ENCODE data around the gene BPTF. TPM values are rescaled to one million over a fixed set of nuclear protein-coding genes. Genes with fewer than 3 reads are reported as not detected.

The BPTF gene
- polyA plus RNA-seq, 1 of the 3 experiments (the other 2 are of a cell fraction) = 61.4 TPM

DNA sequence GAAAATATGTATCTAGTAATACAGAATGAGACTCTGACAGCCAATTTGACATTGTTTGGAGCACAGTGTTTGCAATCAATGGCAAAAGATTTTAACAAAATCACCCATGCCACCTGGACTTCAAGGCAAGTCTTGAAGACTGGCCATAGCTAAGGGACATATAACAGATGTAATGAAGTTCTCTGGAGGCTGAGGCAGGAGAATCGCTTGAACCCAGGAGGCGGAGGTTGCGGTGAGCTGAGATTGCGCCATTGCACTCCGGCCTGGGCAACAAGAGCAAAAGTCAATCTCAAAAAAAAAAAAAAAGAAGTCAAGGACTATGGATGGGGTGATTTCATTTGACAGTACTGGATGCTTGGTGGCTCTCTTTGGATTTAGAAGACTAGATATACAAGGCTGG lies 5.6 kb upstream of the BPTF start (continued):
- TF ChIP-seq, protein P1, sequence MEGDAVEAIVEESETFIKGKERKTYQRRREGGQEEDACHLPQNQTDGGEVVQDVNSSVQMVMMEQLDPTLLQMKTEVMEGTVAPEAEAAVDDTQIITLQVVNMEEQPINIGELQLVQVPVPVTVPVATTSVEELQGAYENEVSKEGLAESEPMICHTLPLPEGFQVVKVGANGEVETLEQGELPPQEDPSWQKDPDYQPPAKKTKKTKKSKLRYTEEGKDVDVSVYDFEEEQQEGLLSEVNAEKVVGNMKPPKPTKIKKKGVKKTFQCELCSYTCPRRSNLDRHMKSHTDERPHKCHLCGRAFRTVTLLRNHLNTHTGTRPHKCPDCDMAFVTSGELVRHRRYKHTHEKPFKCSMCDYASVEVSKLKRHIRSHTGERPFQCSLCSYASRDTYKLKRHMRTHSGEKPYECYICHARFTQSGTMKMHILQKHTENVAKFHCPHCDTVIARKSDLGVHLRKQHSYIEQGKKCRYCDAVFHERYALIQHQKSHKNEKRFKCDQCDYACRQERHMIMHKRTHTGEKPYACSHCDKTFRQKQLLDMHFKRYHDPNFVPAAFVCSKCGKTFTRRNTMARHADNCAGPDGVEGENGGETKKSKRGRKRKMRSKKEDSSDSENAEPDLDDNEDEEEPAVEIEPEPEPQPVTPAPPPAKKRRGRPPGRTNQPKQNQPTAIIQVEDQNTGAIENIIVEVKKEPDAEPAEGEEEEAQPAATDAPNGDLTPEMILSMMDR (IDR thresholded peaks at IDR 0.05) = no peak
- no peak for TF ChIP-seq TEAD4 (IDR thresholded peaks at IDR 0.05; ENCODE audit: borderline replicate concordance, insufficient read depth)

GRCh38 chr17:67821871-67822367 lies 3.4 kb upstream of the BPTF start:
- DNase-seq = no peak

More at GRCh38 chr17:67821871-67822367, 3.4 kb upstream of the BPTF start:
- Histone ChIP-seq H3K4me3 (ENCODE audit: low read depth in 2 of 2, low read length in 1 of 2) (no peak overlapping the region), H3K9me3 (no peaks in the 10 kb centered on the region), H2AFZ (ENCODE audit: low read depth) (no peak overlapping the region), H4K20me1 (ENCODE audit: insufficient read depth) (peaks cover under 1% of the 10 kb centered on the region; the same call in 1 of the 2 replicates), H3K79me2 (ENCODE audit: insufficient read depth) (peaks cover 11% of the 10 kb centered on the region), H3F3A (replicated peaks; ENCODE audit: insufficient read depth) (peaks cover 8% of the 10 kb centered on the region), H3K4me2 (no peak overlapping the region), H3K27me3 (ENCODE audit: insufficient read depth) (no peaks in the 10 kb centered on the region), H3K27ac (ENCODE audit: low read depth in 2 of 2, low read length in 1 of 2) (no peak overlapping the region), H3K9me2 (no peaks in the 10 kb centered on the region), H3K36me3 (replicated peaks in 1 of 2; ENCODE audit: control insufficient read depth in 1 of 2, insufficient read depth in 2 of 2, low read length in 1 of 2) (no peaks in the 10 kb centered on the region), H3K9ac (no peak overlapping the region), H3K4me1 (ENCODE audit: control insufficient read depth in 1 of 2, insufficient read depth in 2 of 2, low read depth in 1 of 2, low read length in 1 of 2) (no peaks in the 10 kb centered on the region)
- 88% methylated on average over 12 of the region's 12 CpGs for WGBS (ENCODE audit: low lambda C conversion rate)
- CTCF ChIA-PET = interaction anchor here (1.1 to 1.3 kb wide), 2 partner anchors 22 to 1127 kb away, joined by 3 read pairs; no protein-coding TSS in a partner anchor
- TF ChIP-seq TCF12 (IDR thresholded peaks at IDR 0.05) (no peak), FOXM1 (IDR thresholded peaks at IDR 0.05; ENCODE audit: low read depth) (no peak), RFX5 (IDR thresholded peaks at IDR 0.05; ENCODE audit: low read length) (no peak), JUND (IDR thresholded peaks at IDR 0.05) (no peak), SIN3A (IDR thresholded peaks at IDR 0.05; ENCODE audit: borderline replicate concordance, low read depth, low read length) (no peak), USF2 (IDR thresholded peaks at IDR 0.05; ENCODE audit: borderline replicate concordance, low read depth, low read length) (no peak), TAF1 (IDR thresholded peaks at IDR 0.05; ENCODE audit: borderline replicate concordance, low read depth, low read length) (no peak), MAX (IDR thresholded peaks at IDR 0.05; ENCODE audit: low read depth) (no peak), RXRA (IDR thresholded peaks at IDR 0.05; ENCODE audit: borderline replicate concordance, low read depth) (no peak), EZH2phosphoT487 (IDR thresholded peaks at IDR 0.05; ENCODE audit: borderline replicate concordance, low read depth) (no peak), ZBTB33 (IDR thresholded peaks at IDR 0.05; ENCODE audit: borderline replicate concordance, low read depth) (no peak), POLR2AphosphoS5 (IDR thresholded peaks at IDR 0.05; ENCODE audit: low read depth, low read length) (no peak), TEAD4 (IDR thresholded peaks at IDR 0.05; ENCODE audit: borderline replicate concordance, insufficient read depth) (no peak), YY1 (IDR thresholded peaks at IDR 0.05; ENCODE audit: low read depth) (no peak), SMC3 (IDR thresholded peaks at IDR 0.05; ENCODE audit: low read depth, low read length) (no peak)
- TF ChIP-seq, protein P2, sequence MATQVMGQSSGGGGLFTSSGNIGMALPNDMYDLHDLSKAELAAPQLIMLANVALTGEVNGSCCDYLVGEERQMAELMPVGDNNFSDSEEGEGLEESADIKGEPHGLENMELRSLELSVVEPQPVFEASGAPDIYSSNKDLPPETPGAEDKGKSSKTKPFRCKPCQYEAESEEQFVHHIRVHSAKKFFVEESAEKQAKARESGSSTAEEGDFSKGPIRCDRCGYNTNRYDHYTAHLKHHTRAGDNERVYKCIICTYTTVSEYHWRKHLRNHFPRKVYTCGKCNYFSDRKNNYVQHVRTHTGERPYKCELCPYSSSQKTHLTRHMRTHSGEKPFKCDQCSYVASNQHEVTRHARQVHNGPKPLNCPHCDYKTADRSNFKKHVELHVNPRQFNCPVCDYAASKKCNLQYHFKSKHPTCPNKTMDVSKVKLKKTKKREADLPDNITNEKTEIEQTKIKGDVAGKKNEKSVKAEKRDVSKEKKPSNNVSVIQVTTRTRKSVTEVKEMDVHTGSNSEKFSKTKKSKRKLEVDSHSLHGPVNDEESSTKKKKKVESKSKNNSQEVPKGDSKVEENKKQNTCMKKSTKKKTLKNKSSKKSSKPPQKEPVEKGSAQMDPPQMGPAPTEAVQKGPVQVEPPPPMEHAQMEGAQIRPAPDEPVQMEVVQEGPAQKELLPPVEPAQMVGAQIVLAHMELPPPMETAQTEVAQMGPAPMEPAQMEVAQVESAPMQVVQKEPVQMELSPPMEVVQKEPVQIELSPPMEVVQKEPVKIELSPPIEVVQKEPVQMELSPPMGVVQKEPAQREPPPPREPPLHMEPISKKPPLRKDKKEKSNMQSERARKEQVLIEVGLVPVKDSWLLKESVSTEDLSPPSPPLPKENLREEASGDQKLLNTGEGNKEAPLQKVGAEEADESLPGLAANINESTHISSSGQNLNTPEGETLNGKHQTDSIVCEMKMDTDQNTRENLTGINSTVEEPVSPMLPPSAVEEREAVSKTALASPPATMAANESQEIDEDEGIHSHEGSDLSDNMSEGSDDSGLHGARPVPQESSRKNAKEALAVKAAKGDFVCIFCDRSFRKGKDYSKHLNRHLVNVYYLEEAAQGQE (IDR thresholded peaks at IDR 0.05; ENCODE audit: low read depth, low read length) = no peak
- TF ChIP-seq, protein P3, sequence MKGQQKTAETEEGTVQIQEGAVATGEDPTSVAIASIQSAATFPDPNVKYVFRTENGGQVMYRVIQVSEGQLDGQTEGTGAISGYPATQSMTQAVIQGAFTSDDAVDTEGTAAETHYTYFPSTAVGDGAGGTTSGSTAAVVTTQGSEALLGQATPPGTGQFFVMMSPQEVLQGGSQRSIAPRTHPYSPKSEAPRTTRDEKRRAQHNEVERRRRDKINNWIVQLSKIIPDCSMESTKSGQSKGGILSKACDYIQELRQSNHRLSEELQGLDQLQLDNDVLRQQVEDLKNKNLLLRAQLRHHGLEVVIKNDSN (IDR thresholded peaks at IDR 0.05; ENCODE audit: borderline replicate concordance, low read depth) = no peak
- POLR2A ChIA-PET = no interaction called here

Data from SK-N-SH (cell line).